ENCODE results near the gene ARID1A.

The ARID1A gene

DNA sequence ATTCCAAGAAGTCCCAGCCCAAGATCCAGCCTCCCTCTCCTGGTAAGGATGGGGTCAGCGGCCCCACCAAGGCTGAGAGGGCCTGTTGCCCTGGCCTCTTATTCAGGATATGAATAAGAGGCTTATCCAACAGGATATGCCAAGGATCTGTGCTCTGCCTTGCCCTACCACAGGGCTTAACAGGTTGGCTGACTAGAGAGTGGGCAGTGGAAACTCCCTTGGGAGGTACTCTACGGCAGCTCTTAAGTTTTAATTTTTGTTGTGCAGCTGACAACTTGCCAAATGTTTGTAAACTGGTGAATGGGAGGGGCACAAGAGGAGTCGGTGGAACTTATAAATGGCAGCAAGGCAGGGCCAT is 75.4 kb downstream of the ARID1A start:
- no peak for DNase-seq (ENCODE audit: low spot score)
- TF ChIP-seq CTCF (IDR thresholded peaks at IDR 0.05; ENCODE audit: extremely low read depth, missing control alignments) = no peak

DNA sequence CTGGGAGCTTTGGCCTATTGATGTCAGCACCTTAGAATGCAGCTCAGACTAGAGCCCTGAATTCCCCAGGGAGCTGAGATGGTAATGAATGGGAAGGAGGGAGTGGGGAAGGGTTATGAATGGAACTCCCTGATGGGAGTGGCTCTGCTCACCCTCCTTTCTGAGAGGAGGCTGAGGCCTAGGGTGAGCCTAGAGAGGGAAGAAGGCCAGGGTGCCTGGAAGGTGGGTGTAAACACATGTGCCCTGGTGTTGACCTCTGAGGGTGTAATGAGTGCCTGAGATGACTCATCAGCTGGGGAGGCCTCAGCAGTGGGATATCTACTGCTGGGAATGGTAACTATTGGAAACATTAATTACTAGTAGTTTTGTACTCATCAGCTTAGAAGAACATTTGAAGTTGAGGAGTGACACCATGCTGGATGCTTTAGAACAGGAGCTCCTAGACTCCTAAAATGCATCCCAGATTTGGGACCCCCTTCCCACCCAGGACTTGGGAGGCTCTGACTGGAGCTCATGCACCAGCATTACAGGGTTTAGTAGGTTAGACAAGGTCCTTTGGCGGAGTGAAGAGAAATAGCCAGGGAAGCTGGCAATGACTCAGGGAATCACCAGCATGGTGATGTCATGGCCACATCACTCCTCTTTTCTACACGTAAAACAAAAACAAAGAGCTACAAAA is 76.0 kb downstream of the ARID1A start:
- peak; percentile 32 for DNase-seq (ENCODE audit: low spot score)
- no peak for TF ChIP-seq CTCF (IDR thresholded peaks at IDR 0.05; ENCODE audit: extremely low read depth, missing control alignments)

GRCh38 chr1:26772687-26773086 is 76.9 kb downstream of the ARID1A start:
- no peak for DNase-seq (ENCODE audit: low spot score)
- TF ChIP-seq CTCF (IDR thresholded peaks at IDR 0.05; ENCODE audit: extremely low read depth, missing control alignments) = no peak

- TF ChIP-seq CTCF (IDR thresholded peaks at IDR 0.05; ENCODE audit: extremely low read depth, missing control alignments) = no peak
- DNase-seq (ENCODE audit: low spot score) = no peak
Measured at GRCh38 chr1:26774462-26774861, 78.6 kb downstream of the ARID1A start.

DNA sequence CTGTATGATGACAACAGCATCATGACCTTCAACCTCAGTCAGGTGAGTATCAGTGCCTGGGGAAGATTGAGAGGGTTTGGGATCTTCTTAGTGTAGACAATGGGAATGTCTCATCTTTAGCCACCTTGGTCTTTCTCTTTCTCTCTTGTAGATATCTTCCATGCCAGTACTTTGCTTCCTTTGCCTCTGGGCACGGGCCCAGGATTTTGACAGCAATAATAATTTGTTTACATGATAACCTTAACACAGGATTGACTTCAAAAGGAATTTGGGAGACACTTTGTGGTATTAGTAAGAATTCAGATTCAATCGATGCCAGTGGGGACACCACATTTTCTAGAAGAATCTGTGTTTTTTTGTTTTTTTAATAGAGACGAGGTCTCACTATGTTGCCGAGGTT is 79.9 kb downstream of the ARID1A start:
- DNase-seq (ENCODE audit: low spot score) = no peak
- TF ChIP-seq CTCF (IDR thresholded peaks at IDR 0.05; ENCODE audit: extremely low read depth, missing control alignments) = no peak

DNA sequence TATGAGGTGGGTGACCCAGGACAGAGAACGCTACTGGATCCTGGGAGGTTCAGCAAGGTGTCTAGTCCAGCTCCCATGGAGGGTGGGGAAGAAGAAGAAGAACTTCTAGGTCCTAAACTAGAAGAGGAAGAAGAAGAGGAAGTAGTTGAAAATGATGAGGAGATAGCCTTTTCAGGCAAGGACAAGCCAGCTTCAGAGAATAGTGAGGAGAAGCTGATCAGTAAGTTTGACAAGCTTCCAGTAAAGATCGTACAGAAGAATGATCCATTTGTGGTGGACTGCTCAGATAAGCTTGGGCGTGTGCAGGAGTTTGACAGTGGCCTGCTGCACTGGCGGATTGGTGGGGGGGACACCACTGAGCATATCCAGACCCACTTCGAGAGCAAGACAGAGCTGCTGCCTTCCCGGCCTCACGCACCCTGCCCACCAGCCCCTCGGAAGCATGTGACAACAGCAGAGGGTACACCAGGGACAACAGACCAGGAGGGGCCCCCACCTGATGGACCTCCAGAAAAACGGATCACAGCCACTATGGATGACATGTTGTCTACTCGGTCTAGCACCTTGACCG is 83.4 kb downstream of the ARID1A start:
- TF ChIP-seq CTCF (IDR thresholded peaks at IDR 0.05; ENCODE audit: extremely low read depth, missing control alignments) = no peak
- DNase-seq (ENCODE audit: low spot score) = no peak

DNA sequence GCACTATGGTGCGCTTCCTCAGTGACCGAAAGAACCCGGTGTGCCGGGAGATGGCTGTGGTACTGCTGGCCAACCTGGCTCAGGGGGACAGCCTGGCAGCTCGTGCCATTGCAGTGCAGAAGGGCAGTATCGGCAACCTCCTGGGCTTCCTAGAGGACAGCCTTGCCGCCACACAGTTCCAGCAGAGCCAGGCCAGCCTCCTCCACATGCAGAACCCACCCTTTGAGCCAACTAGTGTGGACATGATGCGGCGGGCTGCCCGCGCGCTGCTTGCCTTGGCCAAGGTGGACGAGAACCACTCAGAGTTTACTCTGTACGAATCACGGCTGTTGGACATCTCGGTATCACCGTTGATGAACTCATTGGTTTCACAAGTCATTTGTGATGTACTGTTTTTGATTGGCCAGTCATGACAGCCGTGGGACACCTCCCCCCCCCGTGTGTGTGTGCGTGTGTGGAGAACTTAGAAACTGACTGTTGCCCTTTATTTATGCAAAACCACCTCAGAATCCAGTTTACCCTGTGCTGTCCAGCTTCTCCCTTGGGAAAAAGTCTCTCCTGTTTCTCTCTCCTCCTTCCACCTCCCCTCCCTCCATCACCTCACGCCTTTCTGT is 84.6 kb downstream of the ARID1A start:
- no peak for DNase-seq (ENCODE audit: low spot score)
- TF ChIP-seq CTCF (IDR thresholded peaks at IDR 0.05; ENCODE audit: extremely low read depth, missing control alignments) = no peak
